NCI-H1092 treated with DMSO at 0.1 percent for 48 hours (cell line): ENCODE results near the gene PIK3C2B.

Experiments used
- DNase-seq: peaks from one replicate; lab custom pipeline; 2025; lab: John Stamatoyannopoulos, UW

Gene PIK3C2B

DNA sequence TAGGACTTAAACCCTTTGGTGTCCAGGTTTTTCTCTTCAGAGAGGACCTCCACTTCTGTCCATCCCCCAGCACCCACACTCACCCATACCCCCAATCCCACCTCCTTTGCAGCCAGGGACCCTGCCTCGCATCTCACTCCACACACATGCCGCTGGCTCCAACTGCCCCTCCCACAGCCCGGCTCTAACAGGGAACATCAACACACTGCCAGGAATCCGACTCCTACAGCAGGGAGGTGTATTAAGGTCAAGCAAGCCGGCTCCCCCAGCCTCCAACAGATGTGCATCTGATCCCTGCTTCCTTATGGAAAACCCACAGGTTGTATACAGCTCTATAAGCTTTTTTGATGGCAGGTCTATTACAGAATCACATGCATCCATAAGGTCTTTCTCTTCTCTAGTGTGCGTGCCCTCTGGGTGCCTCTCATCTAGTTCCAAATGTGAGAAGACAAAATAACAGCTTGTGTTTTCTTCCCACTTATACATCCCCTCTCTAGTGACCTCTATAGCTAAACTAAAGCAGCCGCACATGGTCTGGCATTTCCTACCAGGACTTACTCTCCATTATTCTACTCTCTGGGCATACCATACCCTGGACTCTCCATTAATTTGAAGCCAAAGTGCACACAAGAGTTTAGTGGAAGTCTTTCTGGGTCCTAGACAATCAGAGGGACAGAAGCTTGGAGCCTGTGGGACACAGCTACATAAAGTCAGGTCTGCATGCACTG is 16.3 kb downstream of the PIK3C2B start:
- no peak for DNase-seq

DNA sequence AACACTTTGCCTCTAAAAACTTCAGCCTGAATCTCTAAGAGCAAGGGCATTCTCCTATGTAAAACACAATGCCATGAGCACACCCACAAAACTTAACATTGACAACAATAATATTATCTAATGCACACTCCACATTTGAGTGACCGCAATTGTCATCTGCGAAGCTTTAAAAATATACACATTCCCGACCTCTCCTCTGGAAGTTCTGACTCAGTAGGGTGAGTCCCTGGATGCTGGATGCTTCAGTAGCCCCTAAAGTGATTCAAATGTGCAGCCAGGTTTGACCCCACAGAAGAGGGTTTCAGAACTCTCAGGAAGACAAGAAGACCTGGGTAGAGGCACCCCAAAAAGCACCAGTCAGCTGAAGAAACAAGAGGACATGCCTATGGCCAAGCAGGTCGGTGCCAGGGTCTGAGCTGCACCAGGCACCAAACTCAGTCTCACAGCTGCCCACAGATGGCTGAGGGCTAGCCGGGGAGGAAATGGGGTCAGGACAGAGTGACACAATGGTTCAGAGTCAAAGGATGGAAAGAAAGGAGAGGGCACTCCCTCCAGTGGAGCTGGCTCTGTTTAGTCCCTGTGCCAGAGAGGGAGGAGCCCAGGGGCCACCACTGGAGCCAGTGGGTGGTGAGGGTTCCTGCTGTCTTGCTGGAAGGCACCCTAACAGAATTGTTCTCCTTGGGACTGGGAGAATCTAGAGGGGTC is 17.4 kb downstream of the PIK3C2B start:
- no peak for DNase-seq

DNA sequence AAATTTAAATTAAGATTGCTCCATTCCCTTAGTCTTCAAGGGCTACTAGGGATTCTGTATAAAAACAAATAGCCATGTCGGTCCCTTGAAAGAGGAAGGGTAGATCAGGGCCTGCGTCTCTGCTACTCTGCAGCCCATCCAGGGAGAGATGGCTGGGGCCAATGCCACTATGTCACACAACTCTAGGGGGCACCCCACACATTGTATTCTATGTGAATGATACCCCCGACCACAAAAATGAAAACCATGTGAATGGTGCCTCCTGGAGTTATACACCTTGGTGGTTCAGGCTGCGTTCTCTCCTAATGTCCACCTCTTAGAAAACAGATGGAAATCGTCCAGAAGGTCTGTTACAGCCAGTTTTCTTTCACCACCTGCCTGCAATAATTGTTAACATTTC is 18.0 kb downstream of the PIK3C2B start:
- DNase-seq = no peak

DNA sequence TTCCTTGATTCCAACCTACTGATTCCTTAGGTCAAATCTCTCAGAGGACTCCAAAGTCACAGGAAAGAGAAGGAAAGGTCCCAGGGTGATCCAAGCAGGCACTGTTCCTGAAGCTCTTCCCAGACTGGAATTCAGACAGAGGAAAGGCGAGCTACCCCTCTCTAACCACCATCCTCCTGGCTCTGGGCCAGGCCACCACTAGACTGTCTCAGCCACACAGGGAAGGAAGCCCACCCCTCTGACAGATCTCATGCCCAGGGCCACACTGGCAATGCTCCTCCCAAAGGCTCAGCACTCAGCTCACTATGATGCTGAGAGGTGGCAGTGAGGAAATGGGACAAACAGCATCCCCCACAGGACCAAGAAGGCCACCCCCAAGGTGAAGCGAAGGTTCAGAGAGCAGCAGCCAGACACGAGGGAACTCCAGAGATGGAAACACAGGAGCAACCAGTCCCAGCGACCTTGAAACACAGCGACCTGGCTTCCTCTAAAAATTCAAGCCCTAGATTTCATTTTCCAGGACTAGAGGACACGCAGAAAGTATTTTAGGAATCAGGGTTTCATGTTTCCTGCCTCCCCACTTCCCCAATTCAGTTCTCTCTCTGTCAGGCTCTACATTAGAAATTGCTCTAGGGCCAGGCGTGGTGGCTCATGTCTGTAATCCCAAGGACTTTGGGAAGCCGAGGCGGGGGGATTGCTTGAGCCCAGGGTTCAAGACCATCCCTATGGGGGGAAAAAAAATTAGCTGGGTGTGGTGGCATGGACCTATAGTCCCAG is 18.8 kb downstream of the PIK3C2B start:
- no peak for DNase-seq

DNA sequence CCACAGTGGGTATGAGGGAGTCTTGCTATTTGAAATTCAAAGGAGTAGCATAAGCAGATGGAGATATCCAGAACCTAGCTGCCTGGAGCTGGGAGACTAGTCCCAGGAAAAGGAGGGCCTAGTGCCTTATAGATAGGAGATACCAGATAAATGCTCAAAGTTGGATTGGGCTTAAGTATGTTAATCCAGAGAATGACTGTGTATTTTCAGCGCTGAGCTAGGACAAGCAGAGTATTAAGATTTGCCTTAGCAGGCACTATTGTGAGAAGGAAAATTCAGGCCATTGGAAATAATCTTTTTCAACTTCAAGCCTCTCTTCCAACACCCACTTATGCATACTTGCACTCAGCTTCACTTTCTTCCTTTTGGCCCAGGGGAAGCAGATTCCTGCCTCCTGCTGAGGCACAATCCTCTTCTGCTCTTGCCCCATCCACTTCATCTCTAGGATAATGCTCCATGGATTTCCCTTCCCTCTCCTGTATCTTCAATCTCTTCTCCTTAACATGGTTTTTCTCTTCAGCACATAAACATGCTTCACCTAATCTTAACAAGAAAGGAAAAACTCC is 21.1 kb downstream of the PIK3C2B start:
- no peak for DNase-seq

DNA sequence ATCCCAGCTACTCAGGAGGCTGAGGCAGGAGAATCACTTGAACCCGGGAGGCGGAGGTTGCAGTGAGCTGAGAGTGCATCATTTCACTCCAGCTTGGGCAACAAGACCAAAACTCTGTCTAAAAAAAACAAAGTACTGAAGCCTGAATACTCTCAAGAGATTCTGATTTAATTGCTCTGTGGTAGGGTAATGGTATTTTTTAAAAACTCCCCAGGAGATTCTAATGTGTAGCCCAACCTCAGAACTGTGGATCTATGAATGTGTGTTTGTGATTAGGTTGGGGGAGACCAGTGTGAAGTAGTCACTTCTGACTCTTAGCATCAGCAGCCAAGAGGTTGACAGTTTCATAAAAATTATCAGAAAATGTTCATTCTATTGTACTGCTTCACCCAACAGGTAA is 21.9 kb downstream of the PIK3C2B start:
- DNase-seq = no peak

DNA sequence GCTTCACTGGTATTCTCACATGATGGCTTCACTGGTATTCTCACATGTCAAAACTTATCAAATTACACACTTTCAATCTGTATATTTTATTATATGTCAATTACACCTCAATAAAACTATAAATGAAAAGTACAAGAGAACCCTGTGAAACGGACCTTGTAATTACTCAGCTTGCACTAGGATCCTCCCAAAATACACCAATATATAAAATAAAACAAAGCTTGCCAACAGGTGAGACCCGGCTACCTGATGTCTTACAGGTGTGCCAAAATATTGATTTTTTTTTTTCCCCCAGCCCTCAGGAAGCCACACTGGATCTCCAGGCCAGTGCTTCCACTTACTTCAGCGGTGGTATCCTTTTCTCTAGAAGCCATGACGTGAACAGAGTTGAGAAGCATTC is 22.9 kb downstream of the PIK3C2B start:
- no peak for DNase-seq

DNA sequence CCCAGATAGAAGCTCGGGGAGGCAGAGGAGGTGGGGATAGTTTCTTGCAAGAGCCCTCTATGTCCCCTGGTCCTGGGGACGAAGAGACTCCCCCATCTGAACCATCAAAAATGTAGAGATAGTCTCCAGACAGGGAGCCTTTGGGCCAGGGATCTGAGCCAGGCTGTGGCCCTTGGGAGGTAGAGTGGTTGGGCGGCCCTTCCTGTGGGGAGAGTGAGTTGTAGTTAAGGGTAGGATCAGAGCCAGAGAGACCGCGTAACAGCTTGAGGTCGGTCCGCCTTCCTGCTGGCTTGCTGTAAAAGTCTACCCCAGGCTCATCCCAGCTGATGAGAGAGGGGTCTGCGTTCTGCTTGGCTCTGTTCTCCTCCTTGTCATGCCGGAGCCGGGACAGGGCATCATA is 25.3 kb downstream of the PIK3C2B start:
- no peak for DNase-seq

DNA sequence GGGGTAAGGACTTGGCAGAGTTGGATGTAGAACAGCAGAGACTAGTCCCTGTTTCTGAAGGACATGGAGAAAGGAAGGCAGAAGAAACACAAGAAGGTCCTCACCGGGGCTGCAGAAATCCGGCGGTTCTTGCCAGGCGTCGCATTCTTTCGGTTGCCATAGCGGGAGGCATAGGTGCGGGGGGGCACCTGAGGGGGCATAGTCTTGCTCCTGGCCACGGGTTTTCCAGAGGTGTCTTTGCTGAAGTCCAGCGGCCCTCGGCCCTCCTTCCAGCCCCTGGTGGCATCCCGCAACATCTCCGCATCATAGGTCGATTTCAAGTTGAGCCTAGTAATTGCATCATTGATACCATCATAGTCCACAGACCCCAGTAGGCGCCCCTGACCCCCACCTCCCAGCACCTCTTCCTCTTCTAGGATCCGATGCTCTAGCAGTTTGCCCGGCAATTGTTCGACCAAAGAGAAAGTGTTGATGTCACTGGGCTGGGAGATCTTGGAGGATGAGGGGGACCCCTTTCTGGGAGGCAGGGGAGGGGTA is 25.8 kb downstream of the PIK3C2B start:
- no peak for DNase-seq

DNA sequence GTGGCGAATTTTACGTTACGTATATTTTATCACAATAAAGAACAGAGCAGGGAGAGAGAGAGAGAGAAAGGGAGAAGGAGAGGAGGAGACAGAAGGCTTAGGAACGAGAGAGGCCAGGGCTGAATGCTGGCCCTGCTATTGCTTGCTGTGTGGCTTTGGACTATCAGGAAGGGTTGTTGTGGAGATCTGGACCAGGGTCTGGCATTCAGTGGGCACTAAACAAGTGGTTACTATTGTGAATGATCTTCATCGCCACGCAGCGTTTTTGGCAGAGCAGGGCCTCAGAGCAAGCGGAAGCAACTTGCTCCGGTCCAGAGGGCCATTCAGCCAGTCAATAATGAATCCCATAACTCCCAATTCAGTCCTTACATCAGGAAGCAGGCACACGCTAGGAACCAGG is 26.4 kb downstream of the PIK3C2B start:
- DNase-seq = no peak

DNA sequence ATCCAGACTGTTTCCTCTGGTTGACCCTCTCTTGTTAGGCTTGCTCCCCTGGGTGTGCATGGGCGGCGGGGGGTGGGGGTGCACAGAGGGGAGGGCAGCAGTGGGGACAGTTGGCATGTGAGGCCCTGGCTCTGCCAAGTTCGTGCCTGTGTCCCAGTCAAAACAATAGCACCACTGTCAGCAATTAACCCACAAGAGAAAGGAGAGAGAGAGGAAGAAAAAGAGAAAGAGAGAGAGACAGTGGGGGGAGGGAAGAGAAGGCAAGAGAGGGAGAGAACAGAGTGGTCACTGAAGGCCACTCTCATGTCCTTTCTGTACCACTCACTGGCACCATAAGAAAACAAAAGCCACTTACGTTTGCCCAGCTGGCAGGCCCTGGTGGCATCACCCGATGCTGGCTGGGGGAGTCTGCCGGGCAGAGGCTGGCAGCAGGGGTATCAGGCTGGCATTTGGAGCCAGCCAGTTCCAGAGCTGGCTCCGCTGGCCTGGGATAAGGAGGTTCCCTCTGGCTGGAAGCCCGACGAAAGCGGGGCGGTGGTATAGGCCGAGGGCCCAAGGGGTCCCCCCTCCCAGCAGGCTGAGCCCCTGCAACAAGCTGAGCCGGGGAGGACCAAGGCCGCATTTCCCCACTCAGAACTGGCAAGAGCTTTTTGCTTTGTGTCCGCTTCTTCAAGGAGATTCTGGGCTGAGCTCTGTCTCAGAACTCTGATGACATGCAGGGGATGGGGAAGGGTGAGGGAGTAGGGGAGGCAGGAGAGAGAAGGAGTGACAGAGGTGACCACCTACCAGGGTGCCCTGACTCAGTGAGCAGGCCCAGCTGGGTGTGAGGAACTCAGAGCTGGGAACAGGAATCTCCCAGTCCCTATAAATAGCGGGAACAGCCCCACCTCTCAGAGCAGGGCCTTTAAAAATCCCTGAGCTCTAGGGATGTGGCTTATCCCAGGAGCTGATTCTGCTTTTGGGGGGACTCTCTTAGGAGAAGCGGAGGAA is 27.9 kb downstream of the PIK3C2B start:
- DNase-seq = peak; percentile 20

DNA sequence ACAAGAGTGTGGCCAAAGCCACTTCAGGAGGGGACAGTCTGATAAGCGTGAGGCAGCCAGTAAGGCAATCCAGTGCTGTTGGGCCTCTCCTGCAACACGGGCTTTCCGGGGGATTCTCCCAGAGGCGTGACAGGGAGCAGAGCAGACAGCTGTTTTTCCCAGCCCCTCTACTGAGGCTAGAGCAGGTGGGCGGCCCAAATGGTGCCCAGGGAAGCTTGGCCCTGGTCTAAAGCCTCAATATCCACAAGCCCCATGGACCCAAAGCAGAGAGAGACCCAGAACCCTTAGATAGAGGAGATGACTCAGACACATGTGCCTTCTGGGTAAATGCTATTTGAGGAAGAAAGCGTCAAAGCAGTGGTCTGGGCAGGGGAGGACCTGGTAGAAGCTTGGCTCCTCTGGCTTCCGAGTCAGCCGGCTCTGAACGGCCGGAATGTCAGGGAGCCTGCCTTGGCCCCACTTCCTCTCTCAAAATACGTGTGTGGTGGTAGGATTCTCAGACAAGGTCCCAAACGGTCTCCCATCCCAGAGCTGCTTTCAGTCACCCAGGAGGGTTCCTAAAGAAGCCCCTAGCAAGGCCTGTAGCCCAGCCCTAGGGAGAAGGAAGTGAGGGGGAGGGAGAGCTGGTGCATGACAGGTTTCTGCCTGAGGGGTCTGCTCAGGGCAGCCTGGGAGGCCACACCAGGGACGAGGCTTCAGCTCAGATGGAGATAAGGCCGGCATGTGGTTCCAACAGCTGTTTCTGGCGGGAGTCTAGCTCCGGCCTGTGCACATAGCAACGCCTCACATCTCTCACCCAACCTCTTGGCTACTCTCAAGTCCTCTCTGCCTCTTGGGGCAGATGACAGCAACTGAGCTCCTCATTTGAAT is 28.8 kb downstream of the PIK3C2B start:
- DNase-seq = no peak

DNA sequence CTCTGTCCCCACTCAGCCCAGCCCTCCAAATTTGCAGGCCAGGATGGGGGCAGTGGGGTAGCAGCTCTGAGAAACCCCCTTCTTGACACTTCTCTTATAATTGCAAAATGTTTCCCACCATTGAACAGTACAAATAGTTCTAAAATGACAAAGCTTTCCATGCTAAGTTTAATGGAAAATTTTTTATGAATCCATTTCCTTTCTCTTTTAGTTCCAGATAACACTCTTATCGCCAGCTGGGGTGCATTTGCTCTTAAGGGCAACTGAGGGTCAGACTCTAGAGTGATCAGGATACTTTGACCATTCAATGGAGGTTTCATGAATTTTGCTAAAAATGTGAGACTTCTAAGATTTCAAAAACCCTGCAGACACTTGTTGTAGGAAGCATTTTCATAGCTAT is 29.9 kb downstream of the PIK3C2B start:
- DNase-seq = no peak

DNA sequence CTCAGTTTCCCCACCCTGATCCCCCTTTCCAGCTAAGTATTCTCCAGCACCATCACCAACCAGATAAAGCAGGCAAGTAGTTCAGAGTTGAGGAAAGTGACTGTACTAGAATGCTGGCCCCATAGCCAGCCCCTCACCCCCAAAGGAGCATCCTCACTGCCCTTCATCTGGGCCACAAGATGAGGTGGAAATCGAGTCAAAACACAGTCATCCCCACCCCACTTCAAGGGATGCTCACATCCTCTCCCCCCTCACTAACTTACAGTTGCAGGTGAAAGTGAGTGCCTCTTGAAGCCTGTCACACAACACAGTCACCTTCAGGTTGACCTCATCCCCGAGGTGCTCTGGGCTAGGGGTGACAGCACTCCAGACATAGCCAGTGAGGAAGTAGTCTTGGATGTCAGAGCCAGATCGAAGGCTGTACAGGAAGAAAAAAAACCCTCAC is 30.4 kb downstream of the PIK3C2B start:
- no peak for DNase-seq

DNA sequence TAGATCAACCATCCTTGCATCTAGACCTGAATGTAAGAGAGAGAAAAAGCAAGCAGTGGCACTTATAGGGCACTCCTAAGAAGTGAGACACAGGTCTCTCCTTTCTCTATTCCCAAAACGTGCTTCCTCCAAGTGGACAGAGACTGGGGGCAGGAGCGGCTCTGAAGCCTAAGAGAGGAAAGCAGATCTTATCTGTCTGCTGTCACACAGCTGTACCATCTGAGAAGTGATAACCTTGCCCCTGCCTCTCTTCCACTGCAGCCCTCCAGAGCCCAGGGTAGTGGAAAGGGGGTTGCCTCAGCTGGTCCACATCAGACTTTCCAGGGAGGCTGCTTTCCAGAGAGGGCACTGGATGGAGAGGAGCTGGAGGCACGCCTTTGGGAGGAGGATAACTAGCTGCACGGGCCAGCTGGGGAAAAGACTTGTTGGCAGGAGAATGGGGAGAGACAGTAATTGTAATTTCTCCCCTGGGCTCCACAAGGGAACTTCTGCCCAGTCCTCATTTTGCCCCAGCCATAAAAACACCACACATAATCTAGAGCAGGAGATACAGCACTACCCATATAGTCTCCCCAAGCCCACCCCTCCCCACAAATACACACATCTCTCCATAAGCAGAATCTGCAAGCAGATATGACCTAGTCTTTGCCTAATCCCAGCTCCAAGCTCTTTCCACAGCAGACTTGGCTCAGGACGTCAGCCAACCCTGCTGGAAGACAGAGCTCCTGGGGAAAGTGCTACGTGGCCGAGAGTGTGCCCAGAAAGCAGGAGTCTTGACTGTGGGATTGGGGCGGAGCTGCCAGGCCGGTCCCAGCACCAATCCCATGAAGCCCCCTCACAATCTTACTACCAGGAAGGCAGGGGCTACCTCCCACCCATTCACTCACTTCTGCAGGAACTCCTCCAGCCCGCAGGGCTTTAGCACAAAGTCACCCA is 31.2 kb downstream of the PIK3C2B start:
- DNase-seq = no peak

DNA sequence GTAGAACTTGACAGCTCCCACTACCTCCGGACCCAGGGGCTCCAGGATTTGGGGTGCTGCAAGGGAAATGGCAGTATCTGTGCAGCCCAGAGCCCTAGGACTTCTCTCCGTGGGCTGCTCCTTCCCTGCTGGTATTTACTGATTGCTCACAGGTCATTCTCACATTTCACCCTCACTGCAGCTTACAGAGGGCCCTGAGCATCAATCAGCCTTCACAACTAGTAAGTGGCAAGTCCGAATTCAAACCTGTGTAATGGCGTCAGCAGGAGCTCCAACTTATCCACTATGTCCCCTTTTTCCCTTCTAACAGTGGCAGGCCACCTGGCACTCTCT is 32.4 kb downstream of the PIK3C2B start:
- no peak for DNase-seq

DNA sequence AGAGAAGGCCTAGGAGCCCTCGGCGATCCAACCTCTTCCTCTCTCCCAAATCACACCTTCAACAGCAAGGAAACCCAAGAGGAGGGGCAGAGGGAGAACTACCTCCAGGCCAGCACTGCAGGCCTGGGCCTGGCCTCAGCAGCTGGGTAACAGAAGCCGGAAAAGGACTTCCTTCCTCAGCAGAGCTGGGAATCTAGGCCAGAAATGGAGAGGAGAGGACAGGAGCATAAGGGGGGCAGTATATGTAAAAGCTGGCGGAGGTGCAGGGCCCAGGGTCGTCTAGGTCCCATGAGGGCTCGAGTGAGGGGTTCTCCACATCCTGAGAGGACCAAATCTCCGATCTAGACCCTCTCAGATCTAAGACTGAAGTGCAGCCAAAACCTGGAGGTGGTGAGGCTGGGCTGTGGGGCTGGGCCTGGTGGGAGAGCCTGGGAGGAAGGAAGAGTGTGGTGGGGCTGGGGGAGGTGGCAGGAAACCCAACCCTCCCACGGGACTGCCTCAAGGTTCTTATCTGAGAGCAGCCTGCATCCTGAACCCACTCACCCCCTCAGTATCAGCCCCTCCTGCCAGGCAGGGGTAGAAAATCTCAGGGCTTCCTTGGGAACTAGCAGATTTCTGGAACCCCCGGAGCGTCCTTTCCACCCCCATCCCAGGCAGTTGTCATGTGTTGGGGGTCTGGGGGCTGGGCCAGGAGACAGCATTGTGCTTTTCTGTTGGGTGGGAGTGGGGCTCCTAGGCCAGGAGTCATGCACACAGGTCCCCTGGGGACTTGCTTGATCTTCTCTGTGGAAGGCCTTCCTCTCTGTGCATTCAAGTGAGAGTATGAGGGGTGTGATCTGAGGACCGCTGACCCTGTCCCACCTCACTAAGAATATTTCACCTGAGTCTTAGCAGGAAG is 33.0 kb downstream of the PIK3C2B start:
- DNase-seq = no peak

DNA sequence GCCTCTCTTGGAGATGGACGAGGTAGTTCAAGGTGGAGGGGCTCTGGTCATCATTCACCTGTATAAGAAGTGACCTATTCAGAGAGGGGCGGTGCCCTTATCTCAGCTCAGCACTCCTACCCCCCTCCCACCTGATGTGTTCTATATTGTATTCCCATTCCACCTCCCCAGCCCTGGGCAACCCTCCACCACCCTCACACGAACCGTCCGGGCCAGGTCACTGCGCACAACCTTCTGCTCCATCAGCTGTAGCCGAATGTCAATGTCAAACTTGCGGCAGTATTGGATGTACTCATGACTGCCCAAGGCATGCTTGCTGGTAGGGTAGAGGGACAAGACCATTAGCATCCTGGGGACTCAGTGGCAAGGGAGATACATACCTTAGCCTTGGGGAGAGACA is 34.3 kb downstream of the PIK3C2B start:
- DNase-seq = no peak
